NOMO-1 treated with dmso at 0.1 percent for 144 hours (cell line): Measurements from ENCODE around the gene TAF8.
"Not testable (repeated sequence)": the region's sequence is repeated elsewhere in the genome, so short reads cannot be mapped to it uniquely, and the experiment has no call there.

Source experiments
- DNase-seq: peaks from one replicate; lab custom pipeline; 2025; ENCODE audit not compliant: unreplicated experiment; lab: John Stamatoyannopoulos, UW

Gene TAF8

GRCh38 chr6:42028234-42029061 lies 21.9 kb upstream of the TAF8 start:
- DNase-seq, result peak; percentile 59

- DNase-seq, result no peak
Measured at GRCh38 chr6:42029062-42029685, 21.1 kb upstream of the TAF8 start.

- DNase-seq, result no peak
Measured at GRCh38 chr6:42029881-42030280, 20.4 kb upstream of the TAF8 start.

GRCh38 chr6:42030585-42031506 lies 19.5 kb upstream of the TAF8 start:
- no peak for DNase-seq

- DNase-seq, result no peak
Measured at GRCh38 chr6:42032366-42032765, 18.0 kb upstream of the TAF8 start.

GRCh38 chr6:42037669-42038068 lies 12.7 kb upstream of the TAF8 start:
- not testable (repeated sequence) for DNase-seq

GRCh38 chr6:42038163-42038562 lies 12.2 kb upstream of the TAF8 start:
- no peak for DNase-seq

- no peak for DNase-seq
Measured at GRCh38 chr6:42038811-42039408, 11.4 kb upstream of the TAF8 start.

- no peak for DNase-seq
Measured at GRCh38 chr6:42040856-42041480, 9.4 kb upstream of the TAF8 start.

GRCh38 chr6:42041481-42042053 lies 8.8 kb upstream of the TAF8 start:
- DNase-seq, result no peak

GRCh38 chr6:42042108-42042507 lies 8.2 kb upstream of the TAF8 start:
- DNase-seq, result no peak

GRCh38 chr6:42043787-42044475 lies 6.4 kb upstream of the TAF8 start:
- DNase-seq, result peak; percentile 84

GRCh38 chr6:42045538-42046460 lies 4.5 kb upstream of the TAF8 start:
- DNase-seq, result peak; percentile 26

GRCh38 chr6:42046464-42047212 lies 3.7 kb upstream of the TAF8 start:
- DNase-seq, result no peak

- DNase-seq, result no peak
Measured at GRCh38 chr6:42047213-42047590, 3.1 kb upstream of the TAF8 start.

GRCh38 chr6:42047790-42048405 lies 2.4 kb upstream of the TAF8 start:
- no peak for DNase-seq

- no peak for DNase-seq
Measured at GRCh38 chr6:42049116-42049809, 1.1 kb upstream of the TAF8 start.
